HG03442 (cell line): ENCODE data around the gene TP53RK.

ENCODE experiments used
- ATAC-seq: cut with Tn5 transposase; IDR thresholded peaks from one replicate; pipeline ENCODE4 v1.9.1; 2021; ENCODE audit warnings: mild to moderate bottlenecking, moderate library complexity; ENCODE audit not compliant: unreplicated experiment

The TP53RK gene

DNA sequence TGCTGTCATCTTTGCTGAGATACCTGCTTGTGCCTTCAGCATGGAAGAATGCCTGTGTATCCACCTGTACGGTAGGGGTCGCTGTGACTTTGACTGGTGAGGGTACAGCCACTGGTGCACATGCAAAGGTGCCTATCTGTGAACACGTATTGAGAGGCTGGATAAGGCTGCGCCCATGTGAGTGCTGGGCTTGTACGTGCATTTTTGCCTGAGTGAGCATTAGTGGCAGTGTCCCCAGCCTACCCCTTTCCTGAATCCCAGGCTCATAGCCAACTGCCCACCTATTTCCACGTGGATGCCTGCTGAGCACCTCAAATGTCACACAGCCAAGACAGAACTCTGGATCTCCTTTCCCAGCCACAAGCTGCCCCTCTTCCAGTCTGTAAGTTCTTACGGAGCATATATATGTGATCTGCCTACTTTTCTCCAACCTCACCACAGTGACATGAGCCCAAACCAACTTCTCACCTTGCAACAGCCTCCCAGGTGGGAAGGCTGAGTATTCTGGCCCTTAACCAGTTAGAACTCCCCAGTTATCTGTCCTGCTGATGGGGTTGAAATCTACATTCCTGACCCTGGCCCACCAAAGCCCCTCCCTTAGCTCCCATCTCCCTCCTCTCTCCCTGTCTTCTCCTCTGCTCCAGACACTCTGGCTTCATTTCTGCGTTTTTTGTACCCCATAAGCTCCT lies 19.1 kb upstream of the TP53RK start:
- no peak for ATAC-seq

DNA sequence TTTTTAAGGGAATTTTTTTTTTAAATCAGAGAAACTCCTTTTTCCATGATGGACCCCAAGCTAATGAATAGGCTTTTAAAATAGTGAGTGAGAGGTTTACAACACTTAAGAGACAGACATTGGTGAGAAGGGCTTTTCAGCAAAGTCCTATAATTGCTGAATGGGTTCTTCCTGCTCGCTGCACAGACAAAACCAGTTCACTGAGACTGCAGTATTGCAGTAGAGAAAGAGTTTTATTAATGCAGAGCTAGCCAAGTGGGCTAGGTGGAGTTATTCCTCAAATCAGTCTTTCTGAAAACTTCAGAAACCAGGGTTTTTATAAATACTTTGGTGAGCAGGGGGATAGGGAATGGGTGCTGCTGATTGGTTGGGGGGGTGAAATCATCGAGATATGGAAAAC lies 17.0 kb upstream of the TP53RK start:
- no peak for ATAC-seq

DNA sequence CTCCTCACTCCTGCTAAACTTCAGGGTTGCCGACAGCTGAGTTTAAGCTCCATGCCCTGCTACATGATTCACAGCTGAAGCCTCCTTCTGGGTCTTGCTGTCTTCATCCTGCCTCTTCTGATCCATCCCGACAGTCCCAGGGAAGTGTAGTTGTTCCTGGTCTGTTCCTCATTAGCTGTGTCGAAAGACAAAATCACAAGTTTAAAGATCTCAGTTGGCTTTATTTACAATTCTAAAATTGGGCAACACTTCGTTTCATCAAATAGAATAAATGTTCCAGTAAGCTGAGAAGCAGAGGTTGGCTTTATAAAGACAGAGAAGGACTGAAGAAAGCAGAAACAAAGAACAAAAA lies 16.1 kb upstream of the TP53RK start:
- no peak for ATAC-seq

DNA sequence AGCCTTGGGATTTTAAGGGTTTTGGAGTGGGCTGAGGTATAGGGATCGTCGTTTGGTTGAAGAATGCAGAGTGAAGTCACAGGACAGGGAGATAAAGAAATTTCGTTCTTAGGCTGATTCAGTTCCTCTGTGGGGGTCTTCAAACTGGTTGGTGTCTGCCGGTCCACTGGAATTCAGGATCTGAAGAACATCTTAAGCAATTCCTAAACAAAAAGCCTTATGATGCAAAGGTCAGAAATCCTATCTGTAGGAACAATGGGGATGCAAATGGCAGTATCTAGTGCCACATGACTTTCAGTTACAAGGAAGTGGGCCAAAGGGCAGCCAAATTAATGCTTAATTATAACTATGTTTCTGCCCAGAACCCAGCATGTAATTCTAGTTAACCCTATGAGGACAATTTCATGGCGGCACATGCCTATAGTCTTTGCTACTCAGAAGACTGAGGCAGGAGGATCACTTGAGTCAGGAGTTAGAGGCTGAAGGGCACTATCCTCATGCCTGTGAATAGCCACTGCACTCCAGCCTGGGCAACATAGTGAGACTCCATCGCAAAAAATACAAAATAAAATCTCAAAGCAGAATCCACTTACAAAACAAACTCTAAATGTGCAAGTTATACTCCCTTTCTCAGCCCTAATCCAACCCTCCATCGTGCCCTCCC lies 15.6 kb upstream of the TP53RK start:
- ATAC-seq = no peak

DNA sequence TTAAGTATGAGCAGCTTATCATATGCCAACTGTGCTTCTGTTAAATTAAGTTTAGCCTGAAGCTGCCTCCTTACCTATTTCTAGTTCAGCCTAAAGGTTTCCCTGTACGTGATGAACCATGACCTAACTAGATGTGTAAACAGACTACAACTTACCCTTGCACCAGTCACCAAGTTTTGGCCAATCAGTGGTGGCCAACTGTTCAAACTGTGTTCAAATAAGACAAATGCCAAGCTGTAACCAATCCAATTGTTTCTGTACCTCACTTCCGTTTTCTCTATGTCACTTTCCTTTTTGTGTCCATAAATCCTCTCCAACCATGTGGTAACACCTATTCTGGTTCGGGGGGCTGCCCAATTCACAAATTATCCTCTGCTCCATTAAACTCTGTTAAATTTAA lies 14.2 kb upstream of the TP53RK start:
- ATAC-seq = no peak

DNA sequence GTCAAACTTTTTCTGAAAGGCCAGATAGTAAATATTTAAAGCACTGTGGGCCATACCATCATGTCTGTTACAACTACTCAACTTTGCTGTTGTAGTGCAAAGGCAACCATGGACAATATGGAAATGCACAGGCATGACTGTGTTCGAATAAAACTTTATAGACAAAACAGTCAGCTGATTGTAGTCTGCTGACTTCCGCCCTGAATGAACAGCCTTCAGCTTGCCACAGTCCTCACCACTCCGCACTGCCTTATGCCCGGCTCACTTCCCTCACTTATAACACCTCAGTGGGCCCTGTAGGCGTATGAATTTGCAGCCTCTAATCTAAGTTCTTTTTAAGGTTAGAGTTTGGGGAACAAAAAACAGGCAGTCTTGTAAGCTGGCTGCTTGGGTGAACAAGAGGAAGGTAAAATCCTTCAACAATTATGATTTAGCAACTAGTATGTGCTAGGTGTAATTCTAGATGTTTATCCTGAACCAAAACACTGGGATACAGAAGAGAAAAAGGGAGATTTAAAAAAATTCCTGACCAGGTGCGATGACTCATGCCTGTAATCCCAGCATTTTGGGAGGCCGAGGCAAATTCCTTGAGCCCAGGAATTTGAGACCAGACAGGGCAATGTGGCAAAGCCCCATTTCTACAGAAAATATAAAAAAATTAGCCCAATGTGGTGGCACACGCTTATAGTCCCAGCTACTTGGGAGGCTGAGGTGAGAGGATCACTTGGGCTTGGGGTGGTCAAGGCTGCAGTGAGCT lies 13.4 kb upstream of the TP53RK start:
- ATAC-seq = no peak

DNA sequence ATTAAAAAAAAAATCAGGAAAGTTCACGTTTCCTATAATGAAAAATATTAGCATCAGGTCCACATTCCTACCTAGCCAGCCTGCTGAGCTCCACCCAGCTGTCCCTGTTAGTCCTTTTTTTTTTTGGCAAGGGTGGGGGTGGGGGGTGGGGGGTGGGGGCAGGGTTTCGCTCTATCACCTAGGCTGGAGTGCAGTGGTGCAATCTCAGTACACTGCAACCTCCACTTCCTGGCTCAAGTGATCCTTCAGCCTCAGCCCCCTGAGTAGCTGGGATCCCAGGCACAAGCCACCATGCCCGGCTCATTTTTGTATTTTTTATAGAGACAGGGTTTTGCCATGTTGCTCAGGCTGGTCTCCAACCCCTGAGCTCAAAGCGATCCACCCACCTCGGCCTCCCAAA lies 12.7 kb upstream of the TP53RK start:
- ATAC-seq = no peak

DNA sequence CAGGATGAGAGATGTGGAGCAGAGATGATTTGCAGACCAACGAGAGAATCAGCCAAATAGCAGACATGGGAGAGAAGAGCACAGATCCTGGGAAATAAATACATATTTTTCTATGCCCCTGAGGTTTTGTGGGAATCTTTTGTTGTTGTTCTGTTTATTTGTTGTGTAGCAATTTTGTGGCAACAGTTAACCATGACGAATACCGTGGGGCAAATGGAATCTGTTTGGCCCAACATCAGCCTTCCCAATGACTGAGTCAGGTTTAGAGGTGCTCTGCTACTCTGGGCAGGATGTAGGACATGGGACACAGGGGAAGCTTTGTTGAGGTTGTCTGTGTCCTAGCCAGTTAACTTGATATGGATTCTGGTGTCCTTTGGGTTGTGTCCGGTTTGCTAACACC lies 12.3 kb upstream of the TP53RK start:
- ATAC-seq = no peak

DNA sequence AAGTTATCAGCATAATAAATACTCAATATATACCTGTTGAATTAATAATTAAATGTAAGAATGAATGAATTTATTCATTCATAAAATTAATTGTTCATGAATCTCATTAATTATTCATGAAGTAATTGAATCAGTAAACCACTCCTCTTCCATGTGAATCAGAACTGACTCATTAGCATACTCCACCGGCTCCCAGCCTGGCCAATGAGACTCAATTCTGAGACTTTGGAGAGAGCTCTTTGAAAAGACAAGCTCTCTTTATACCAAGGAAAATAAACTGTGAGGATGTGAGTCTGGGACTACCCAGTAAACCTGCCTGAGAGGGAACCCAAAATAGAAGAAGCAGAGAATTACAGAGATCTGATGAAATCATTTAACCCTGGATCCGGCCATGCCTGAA lies 11.8 kb upstream of the TP53RK start:
- no peak for ATAC-seq

DNA sequence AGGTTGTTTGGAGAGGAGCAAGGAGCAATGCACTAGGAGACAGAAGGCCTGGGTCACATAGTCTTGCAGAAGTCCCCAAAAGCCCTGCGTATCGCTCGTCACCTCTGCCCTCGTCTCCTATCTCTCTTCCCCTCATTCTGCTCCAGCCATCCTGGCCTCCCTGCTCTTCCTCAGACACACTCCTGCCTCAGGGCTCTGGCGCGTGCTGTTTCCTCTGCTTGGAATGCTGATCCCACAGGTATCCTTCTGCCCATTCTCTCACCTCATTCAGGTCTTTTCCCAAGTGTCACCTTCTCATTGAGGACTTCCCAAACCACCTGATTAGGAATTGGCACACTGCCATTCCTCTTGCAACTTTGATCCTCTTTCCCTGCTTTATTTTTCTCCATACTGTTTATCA lies 11.2 kb upstream of the TP53RK start:
- ATAC-seq = no peak

DNA sequence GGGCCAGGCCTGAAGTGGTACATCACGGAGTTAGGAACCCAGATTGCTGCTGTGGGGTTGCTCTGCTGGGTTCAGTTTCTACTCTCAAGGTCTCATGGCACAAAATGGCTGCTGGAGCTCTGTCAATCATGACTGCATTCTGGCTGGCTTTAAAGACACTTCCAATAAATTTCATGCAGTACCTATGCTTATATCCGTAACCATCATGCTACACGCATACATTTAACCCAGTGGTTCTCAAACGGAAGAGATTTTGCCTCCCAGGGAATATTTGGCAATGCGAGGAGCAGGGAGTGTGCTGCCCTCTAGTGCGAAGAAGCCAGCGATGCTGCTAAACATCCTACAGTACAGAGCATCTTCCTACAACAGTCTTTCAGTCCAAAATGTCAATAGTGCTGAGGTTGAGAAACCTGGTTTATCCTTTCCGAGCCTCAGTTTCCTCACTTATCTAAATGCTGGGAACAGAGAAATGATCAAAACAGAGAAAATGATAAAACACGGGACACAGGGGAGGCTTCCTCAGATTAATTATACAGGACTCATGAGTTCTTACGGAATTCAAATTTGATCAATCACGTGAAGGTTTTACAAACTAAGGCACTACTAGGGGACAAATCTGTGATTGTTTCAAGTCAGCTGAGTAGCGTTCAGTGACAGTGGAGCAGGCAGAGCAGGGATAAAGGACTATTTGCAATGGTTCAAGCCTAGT lies 10.6 kb upstream of the TP53RK start:
- no peak for ATAC-seq

DNA sequence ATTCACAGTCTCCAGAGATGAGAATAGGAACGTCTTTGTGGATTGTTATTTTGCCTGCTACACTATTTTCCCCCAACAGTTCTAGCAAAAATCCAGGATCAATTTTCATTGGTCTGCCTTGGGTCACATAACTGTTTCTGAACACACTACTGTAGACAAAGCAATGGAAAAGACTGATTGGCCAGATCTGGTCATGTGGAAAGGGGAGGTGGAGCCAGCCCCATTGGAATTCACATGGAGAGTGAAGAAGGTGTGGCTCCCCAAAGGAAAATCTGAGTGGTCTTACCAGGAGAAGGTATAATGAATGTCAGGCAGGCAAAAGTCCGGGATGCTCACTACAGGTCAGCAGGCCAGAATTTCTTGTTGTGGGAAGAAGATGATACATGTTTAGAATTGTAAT lies 9.5 kb upstream of the TP53RK start:
- no peak for ATAC-seq

DNA sequence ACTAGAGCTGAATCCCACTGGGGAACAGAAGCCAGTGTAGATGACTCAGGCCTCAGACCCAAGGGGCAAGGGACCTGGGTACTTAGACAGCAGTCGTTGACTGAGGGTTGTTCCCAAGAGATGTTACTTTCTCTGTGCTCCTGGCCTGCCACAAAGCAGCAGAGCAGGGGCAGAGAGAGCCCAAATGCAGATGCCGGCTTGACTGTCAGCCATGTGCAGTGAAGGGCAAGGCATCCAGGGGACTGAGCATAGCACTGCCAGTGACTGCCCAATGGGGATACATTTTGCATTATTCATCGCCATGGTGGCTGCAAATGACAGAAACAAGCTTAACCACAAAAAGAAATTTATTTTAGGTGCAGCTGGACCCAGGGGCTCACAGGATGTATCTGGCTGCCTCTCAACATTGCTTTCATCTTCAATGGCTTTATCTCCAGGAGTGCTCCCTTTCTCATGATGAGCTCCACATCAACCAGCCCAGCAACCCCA lies 7.6 kb upstream of the TP53RK start:
- ATAC-seq = no peak

DNA sequence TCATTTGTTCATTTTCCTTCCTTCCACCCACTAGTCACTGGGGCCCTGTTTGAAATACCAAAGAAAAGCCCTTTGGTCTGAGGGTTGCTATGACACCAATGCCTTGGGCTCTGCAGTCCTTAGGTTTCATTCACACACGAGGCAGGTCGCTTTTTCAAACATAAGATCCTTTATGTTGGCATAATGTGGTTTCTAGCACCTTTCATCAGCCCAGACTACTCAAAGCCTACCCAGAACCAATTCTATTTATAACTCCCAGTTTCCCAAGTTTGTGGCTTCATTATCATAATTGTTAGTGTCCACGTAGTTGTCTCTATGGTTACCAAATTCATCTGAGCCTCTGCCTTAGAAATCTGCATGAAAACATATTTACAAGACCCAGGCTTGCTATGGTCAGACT lies 6.6 kb upstream of the TP53RK start:
- no peak for ATAC-seq

DNA sequence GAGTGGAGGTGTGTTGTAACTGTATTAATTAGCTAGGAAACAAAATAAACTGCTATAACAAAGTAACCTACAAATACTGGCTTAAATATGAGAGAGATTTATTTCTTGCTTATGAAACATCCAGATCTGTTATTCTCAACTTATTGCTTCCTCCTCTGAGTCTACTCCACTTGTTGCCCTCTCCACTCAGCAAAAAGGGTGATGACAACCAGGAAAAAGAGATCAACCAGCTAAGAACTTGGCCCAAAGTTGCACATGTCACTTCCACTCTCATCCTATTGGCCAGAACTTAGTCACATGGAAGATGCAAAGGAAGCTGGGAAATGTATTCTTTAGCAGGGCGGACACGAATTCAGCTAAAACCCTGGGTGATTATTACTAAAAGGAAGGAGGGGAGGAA lies 5.2 kb upstream of the TP53RK start:
- ATAC-seq = no peak

DNA sequence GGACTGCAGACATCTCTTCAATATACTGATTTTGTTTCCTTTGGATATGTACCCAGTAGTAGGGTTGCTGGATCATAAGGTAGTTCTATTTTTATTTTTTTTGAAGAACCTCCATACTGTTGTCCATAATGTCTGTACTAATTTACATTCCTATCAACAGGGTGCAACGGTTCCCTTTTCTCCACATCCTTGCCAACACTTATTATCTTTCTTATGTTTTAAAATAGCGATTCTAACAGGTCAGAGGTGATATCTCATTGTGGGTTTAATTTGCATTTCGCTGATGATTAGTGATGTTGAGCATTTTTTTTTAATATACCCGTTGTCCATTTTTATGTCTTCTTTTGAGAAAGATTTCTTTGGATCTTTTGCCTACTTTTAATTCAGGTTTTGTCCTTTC lies 2.0 kb upstream of the TP53RK start:
- ATAC-seq = no peak

DNA sequence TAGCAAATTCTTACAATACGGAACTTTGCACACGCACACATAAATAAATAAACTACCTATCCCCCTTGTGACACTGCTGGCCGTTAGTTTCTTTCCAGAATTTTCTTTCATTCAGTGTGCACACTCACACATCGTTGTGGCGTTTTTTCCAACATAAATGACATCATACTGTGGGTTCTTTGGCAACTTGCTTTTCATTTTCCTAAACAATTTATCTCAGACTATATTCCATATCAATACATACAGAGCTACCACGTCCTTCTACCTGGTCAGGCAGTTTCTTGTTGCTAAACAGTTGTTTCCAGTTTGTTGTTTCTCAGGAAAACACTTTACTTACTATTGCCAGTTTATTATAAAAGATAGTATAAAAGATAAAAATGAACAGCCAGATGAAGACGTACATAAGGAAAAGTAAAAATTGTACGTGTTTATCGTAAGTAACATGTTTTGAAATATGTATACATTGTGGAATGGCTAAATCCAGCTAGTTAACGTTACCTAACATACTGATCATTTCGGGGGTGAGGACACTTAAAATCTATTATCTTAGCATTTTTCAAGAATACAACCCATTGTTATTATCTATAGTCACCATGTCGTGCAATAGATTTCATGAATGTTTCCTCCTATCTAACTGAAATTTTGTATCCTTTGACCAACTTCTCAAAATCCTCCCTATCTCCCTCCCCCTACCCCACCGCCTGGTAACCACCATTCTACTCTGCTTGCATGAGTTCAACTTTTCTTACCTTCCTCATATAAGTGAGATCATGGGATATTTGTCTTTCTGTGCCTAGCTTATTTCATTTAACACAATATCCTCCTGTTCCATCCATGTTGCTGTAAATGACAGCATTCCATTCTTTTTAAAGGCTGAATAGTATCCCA lies 1.2 kb upstream of the TP53RK start:
- no peak for ATAC-seq

DNA sequence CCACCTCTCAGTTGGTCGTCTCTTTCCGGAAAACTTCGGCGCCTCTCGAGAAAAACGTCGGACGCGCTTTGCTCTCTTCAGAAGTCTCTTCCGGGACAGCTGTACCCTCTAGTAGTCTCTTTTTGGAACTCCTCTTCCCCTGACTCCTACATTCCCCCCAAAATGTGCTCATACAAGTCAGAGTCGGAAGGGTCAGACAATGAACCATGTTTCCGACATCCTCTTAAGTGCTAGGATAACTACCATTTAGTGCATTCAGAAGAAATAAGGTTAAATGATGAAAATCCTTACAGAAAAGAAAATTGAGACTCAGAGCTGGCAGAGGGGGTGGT lies 476 bp upstream of the TP53RK start:
- no peak for ATAC-seq

DNA sequence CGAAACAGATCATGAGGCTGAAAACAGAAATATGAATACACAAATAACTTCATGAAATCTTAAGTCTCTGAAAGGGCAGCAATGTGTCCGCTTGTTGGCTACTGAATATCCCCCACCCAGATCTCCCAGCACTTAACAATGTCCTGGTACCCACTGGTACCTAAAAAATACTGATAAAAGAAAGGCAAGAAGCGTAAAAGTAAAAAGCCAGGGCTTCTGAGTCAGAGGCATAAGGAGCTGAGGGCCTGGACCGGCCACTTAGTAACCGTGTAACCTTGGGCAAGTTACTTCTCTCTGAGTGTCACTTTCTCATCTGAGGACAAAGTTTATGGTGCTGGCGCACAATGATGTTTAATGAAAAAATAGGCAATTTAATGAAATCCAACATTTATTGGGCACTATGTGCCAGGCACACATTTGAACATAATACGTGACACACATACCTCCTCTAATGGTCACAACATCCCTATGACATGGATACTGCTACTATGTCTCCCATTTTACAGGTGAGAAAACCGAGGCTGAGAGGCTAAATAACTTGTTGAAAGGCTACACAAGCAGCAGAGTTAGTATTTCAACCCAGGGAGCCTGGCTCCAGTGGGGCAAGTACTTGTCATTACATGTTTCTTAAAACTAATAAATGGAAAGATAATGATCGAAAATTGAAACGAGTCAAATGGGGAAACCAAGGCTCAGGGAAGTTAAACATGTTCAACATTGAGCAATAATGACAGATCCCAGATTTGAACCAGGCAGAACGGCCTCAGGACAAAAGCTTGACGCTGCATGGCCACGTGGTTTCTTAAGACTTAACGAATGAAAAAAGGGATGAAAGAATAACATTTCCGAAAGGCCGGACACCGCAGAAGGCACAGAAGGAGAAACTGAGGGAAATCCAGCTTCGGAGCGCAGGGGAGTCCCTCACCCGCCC lies 828 bp downstream of the TP53RK start:
- no peak for ATAC-seq
